ENCODE measurements around the gene PRR29.

PRR29 gene

GRCh38 chr17:63997341-63998048 is 656 bp upstream of the PRR29 start:
- DNase-seq (ENCODE audit: extremely low read depth, low read depth) = no peak
- H3K4me3 ChIP-seq (replicated peaks; ENCODE audit: low read depth, low read length) = peak overlapping the region; percentile 37; the same call in 1 of the 2 replicates
- no peak for TF ChIP-seq CTCF (IDR thresholded peaks at IDR 0.05; ENCODE audit: low read depth, low read length, missing control alignments)

GRCh38 chr17:63998721-63999679 is 849 bp downstream of the PRR29 start:
- DNase-seq (ENCODE audit: extremely low read depth, low read depth) = no peak
- no peak for TF ChIP-seq CTCF (IDR thresholded peaks at IDR 0.05; ENCODE audit: low read depth, low read length, missing control alignments)
- peak overlapping the region; percentile 37 for H3K4me3 ChIP-seq (replicated peaks; ENCODE audit: low read depth, low read length)

GRCh38 chr17:63999680-64000531 is 1.8 kb downstream of the PRR29 start:
- H3K4me3 ChIP-seq (replicated peaks; ENCODE audit: low read depth, low read length) = no peak overlapping the region
- DNase-seq (ENCODE audit: extremely low read depth, low read depth) = no peak
- no peak for TF ChIP-seq CTCF (IDR thresholded peaks at IDR 0.05; ENCODE audit: low read depth, low read length, missing control alignments)

- TF ChIP-seq CTCF (IDR thresholded peaks at IDR 0.05; ENCODE audit: low read depth, low read length, missing control alignments) = no peak
- no peak overlapping the region for H3K4me3 ChIP-seq (replicated peaks; ENCODE audit: low read depth, low read length)
- DNase-seq (ENCODE audit: extremely low read depth, low read depth) = no peak
Observed at GRCh38 chr17:64001091-64001579, 3.0 kb downstream of the PRR29 start.

- no peak for TF ChIP-seq CTCF (IDR thresholded peaks at IDR 0.05; ENCODE audit: low read depth, low read length, missing control alignments)
- H3K4me3 ChIP-seq (replicated peaks; ENCODE audit: low read depth, low read length) = no peak overlapping the region
- DNase-seq (ENCODE audit: extremely low read depth, low read depth) = no peak
Observed at GRCh38 chr17:64001763-64002529, 3.8 kb downstream of the PRR29 start.

All from HFF-Myc (cell line).